AML-193 (cell line): ENCODE data around the gene PGLYRP4.

ENCODE experiments used
- DNase-seq, 2 experiments: peaks; one replicate each; lab custom pipeline; 2025; lab: John Stamatoyannopoulos, UW

Gene PGLYRP4

DNA sequence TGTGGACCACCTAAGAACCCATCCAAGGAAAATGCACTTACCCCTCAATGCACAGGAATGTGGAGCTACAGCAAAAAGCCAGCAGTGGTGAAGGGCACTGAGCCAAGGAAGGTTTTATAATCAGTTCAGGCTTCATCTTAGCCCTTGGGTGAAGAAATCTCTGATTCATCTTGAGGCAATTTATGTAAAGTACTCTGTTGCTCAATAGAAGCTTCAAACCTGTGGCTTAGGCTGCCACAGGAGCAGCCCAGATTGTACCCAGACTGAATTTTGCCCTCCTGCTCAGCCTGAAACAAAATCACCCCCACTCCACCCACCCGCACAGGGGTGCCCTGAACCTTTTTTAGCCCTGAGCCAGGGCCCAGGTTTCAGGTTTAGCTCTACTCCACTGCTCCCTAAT is 26.9 kb upstream of the PGLYRP4 start, which contains the start of gene S100A12:
Gene S100A12, minus strand, starts transcription at position 111 of the 400 bp plus-strand sequence. CDS start 1,029 bp downstream, outside the sequence.
- peak; percentile 95 for DNase-seq

GRCh38 chr1:153374071-153374470 is 25.4 kb upstream of the PGLYRP4 start:
- DNase-seq: no peak

DNA sequence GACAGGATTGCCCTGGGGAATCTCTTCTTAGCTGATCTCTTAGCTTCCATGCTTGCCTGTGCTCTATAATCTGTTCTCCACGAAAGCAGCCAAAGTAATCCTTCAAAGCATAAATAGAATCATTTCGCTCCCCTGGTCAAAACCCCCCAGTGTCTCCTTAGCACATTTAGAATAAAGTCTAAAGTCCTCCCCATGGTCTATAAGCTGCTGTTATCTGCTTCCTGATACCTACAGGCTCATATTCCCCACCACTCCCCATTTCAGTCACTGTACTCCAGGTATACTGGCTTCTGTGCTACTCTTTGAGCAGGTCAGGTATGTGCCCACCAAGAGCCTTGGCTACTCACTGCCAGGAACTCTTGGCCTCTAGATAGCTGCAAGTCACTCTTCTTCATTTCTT is 23.9 kb upstream of the PGLYRP4 start:
- DNase-seq: no peak

GRCh38 chr1:153371231-153371630 is 22.6 kb upstream of the PGLYRP4 start:
- DNase-seq: no peak

DNA sequence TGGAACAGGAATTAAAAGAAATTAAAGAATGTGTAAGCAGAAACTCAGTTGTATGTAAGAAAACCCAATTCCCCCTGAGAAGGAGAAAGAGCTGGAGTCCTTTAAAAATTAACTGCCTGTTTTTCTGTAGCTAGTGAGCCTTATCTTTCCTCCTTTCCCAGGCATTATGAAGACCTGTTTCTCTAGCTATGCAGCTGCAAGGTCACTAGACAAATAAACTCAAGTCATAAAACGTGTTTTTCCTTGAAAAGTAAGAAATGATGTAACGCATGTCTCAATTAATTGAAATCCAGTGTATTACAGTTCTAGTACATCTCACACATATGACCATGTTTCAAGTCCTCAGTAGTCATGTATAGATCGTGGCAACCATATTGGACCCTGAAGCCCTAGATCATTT is 21.5 kb upstream of the PGLYRP4 start:
- DNase-seq: no peak

DNA sequence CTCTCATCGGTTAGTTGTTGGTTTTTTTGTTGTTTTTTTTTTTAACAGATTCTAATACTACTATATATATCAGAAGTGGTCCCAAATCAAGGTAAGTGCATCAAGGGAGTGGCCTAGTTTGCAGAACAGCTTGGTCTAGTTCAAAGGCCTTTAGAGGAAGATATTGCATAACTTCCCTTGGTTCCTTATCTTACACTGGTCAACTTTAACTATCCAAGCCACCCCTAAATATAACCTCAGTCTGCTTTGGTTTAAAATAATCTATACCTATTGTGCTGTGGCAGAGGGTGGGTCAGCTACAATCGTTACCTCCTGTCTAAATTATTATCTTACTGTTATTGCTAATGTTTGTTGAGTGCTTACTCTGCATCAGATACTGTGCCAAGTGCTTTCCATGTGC is 19.9 kb upstream of the PGLYRP4 start:
- DNase-seq: peak; percentile 9 to 29

- DNase-seq: no peak
Observed at GRCh38 chr1:153367090-153367489, 18.4 kb upstream of the PGLYRP4 start.

- no peak for DNase-seq
Observed at GRCh38 chr1:153366261-153366660, 17.6 kb upstream of the PGLYRP4 start.

GRCh38 chr1:153365696-153366095 is 17.1 kb upstream of the PGLYRP4 start:
- no peak for DNase-seq

DNA sequence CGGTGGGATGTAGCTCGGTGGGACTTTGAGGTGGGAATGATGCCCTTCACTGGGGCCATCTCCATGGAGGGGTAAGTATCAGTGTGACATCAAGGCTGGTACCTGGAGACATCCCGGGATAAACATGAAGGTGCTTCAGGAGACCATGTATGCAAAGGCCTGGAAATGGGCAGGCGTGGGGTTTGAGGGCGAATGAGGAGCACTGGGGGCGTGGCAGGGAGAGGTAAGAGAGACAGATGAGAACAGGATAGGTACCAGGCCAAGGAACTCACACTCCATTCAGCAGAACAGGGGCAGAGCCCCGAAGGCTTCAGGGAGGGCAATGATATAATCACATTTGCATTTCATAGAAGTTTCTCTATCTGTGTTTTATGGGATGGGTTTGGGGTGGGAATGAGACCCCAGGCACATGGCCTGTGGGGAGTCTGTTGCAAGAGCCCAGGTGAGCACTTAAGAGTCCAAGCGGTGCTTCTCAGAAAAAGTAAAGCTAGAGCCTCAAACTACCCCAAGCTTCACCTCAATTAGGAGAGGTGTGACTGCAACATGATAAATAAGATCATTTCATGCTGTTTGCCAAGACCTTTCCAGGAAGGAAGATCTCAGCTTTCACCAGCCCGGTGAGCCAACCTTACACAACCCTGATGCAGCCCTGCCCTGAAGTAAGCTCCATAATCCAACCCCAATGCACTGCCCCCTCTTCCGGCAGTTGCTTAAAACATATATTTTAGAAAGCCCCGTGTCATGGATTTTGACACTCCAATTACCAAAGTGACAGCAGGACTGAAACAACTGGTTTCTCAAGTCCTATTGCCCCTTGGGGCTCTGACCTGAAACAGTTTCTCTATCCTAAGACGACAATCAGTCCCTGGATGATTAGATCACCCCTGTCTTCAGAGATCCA is 16.4 kb upstream of the PGLYRP4 start:
- peak; percentile 35 to 48 for DNase-seq

- no peak for DNase-seq
Observed at GRCh38 chr1:153364156-153364555, 15.5 kb upstream of the PGLYRP4 start.

- no peak for DNase-seq
Observed at GRCh38 chr1:153363641-153364040, 15.0 kb upstream of the PGLYRP4 start.

DNA sequence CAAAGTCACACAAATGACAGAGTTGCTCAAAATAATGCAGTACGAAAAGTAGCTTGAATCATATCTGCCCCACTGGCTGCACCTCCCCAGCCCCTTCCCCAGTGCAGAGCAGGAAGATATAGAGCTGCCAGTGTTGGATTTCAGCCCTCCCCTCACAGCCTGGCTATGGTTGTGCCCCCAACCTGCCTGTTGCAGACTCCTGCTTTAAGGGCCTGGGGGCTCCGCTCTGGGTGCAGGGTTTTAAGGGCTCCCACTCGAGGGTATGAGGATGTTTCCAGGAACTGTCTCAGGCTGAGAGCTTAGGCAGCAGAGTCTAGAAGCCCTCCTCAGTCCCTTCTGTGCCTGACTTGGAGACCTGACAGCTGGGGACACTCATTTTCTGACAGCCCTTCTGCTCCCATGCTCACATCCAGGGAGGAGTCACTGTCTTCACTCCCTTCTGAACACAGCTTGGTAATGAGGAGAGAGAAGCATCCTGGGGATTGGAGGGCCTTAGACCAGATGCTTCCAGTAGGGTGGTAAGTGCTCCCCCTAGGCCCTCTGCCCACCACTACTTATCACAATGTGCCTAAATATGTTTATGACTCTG is 13.6 kb upstream of the PGLYRP4 start:
- no peak for DNase-seq

- no peak for DNase-seq
Observed at GRCh38 chr1:153361480-153362109, 13.0 kb upstream of the PGLYRP4 start.

- DNase-seq: no peak
Observed at GRCh38 chr1:153360592-153361479, 12.2 kb upstream of the PGLYRP4 start.

- no peak for DNase-seq
Observed at GRCh38 chr1:153360190-153360589, 11.5 kb upstream of the PGLYRP4 start.

DNA sequence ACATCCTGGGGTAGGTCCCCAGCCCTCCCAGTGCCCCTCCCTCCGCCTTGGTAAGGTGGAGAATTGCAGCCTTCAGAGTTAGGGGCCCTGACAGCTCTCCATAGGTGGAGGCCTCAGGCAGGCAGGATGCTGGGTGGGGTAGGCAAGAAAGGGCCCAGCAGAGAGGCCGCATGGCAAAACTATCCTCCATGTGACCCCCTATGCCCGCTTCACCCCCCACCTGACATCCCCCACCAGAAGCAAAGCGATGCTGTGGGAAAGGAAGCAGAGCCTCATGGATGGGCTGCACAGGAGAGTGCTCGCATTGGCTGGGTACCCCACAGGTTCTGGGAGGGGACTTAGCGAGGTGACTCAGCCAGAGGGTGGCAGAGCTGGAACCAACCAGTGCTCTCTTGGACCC is 10.6 kb upstream of the PGLYRP4 start:
- DNase-seq: no peak

DNA sequence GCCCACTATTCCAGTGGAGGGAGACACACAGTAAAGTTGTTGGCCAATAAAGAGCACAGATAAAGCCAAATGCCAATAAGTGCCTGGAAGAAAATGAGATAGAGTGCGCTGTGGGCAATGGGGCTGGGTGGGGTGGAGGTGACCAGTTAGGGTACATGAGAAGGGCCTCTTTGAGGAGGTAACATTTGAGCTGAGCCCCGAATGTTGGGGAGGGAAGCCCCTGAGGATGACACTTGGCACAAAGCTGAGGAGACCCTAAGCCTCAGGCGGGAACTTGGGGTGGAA is 10.0 kb upstream of the PGLYRP4 start:
- no peak for DNase-seq

DNA sequence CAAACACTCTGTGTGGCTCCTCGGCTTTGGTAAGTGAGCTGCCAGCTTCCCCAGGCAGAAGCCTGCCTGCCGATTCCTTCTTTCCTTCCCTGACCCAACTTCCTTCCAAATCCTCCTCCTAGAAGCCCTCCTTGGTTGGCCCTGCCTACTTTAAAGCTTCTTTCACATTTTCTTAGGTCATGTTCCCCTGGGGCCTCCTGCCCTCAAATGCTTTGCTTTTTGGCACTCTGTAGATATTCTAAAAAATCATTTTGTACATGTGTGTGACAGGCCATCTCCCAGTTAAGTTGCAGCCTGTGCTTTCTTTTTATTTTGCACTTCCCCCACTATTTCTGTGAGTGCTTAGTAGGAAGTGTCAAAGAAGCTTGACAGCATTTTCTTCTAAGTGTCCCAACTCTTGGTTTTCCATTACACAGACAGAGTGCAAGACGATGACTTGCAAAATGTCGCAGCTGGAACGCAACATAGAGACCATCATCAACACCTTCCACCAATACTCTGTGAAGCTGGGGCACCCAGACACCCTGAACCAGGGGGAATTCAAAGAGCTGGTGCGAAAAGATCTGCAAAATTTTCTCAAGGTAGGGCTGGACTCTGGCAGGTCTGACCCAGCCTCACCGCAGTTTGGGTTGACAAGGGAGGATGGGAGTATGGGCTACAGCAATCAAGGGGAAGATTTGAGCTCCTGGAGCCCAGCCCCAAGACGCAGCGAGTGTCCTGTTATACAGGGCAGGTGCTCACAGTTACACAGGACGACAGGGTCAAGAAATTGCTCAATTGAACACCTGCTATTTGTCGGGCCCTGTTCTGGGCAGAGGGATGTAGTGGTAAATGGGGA is 9.4 kb upstream of the PGLYRP4 start, which contains the start of gene S100A9:
Gene S100A9, plus strand, starts transcription at position 2 of the 838 bp plus-strand sequence. Its CDS starts 430 bp downstream, at position 432.
- peak; percentile 38 to 47 for DNase-seq

GRCh38 chr1:153357076-153357852 is 8.6 kb upstream of the PGLYRP4 start:
- DNase-seq: peak; percentile 83 to 85
